Caco-2 (cell line): ENCODE data around the gene RBM41. TPM values are rescaled to one million over a fixed set of nuclear protein-coding genes. Genes with fewer than 3 reads are reported as not detected.
"Not testable (repeated sequence)": the region's sequence is repeated elsewhere in the genome, so short reads cannot be mapped to it uniquely, and the experiment has no call there.

ENCODE experiments used
- BruUV-seq: library from RNA; stranded (reverse); fragments of 400-500 nt; replicated peaks from 2 replicates; lab custom pipeline; 2021; lab: Mats Ljungman, UMichigan
- CTCF ChIA-PET: fragments of 300-600 bp; sonication (Branson Sonifier 250); formaldehyde crosslinking; loops from one replicate; lab custom pipeline; 2022; ENCODE audit warnings: antibody characterized with exemption; lab: Charles Lee
- POLR2A ChIA-PET: fragments of 300-600 bp; sonication (Branson Sonifier 250); formaldehyde crosslinking; loops from one replicate; lab custom pipeline; 2022; ENCODE audit warnings: antibody characterized with exemption; lab: Charles Lee
- DNase-seq, 2 experiments: peaks; one replicate each; pipeline versions ENCODE4 v3.0.0 to v3.0.0-alpha.2; 2020 to 2022
- H3K27me3 ChIP-seq: replicated peaks from 2 replicates; pipeline ENCODE4 v1.6.0; 2011; ENCODE audit warnings: low read length; ENCODE audit not compliant: control insufficient read depth, insufficient read depth
- H3K36me3 ChIP-seq: 2 replicates; pipeline ENCODE4 v1.5.1; 2011; ENCODE audit warnings: low read length; ENCODE audit not compliant: control insufficient read depth, insufficient read depth
- H3K4me1 ChIP-seq: fragments of 250-450 bp; sonication (Bioruptor Pico); 2 replicates; pipeline ENCODE4 v1.5.1; 2020; ENCODE audit warnings: mild to moderate bottlenecking
- H3K4me3 ChIP-seq: 2 replicates; pipeline ENCODE4 v1.5.1; 2011; ENCODE audit warnings: low read depth, mild to moderate bottlenecking, control low read depth, low read length
- H3K9me3 ChIP-seq: fragments of 250-450 bp; sonication (Bioruptor Pico); 2 replicates; pipeline ENCODE4 v1.5.1; 2020; ENCODE audit warnings: mild to moderate bottlenecking, moderate library complexity
- H3K27ac Mint-ChIP-seq: one replicate; pipeline ENCODE4 v1.8.0; 2022; ENCODE audit warnings: mixed read lengths; ENCODE audit not compliant: unreplicated experiment
- H3K27me3 Mint-ChIP-seq: one replicate; pipeline ENCODE4 v1.8.0; 2022; ENCODE audit warnings: mixed read lengths; ENCODE audit not compliant: insufficient read depth, unreplicated experiment
- H3K36me3 Mint-ChIP-seq: one replicate; pipeline ENCODE4 v1.8.0; 2022; ENCODE audit warnings: mild to moderate bottlenecking, mixed read lengths; ENCODE audit not compliant: insufficient read depth, unreplicated experiment
- H3K4me1 Mint-ChIP-seq: one replicate; pipeline ENCODE4 v1.8.0; 2022; ENCODE audit warnings: low read depth, mixed read lengths; ENCODE audit not compliant: unreplicated experiment
- H3K4me3 Mint-ChIP-seq: one replicate; pipeline ENCODE4 v1.8.0; 2022; ENCODE audit warnings: mild to moderate bottlenecking, moderate library complexity, mixed read lengths; ENCODE audit not compliant: unreplicated experiment
- H3K9me3 Mint-ChIP-seq: one replicate; pipeline ENCODE4 v1.8.0; 2022; ENCODE audit warnings: mixed read lengths; ENCODE audit not compliant: unreplicated experiment
- CTCF ChIP-seq, 2 experiments: fragments of 200-600 bp in 1 of 2; IDR thresholded peaks; 1 replicate in 1 of 2; 2 replicates in 1 of 2; pipeline versions ENCODE4 v1.5.1 to v1.8.0; 2011 to 2022; ENCODE audit warnings: antibody characterized with exemption in 1 of 2, control low read depth in 1 of 2, inconsistent platforms in 1 of 2, low read depth in 1 of 2, low read length in 1 of 2, mild to moderate bottlenecking in 1 of 2, moderate library complexity in 1 of 2; ENCODE audit not compliant: insufficient read depth in 1 of 2, severe bottlenecking in 1 of 2, unreplicated experiment in 1 of 2
- intact Hi-C: fragments of 100-400 bp; cut with micrococcal nuclease; formaldehyde crosslinking; loops from one replicate; pipeline ENCODE4 v1.10.0; 2022; ENCODE audit not compliant: unreplicated experiment
- total RNA-seq: library from RNA; stranded (reverse); gene quantifications from 2 replicates; pipeline ENCODE4 v1.2.3, GENCODE V29; 2022

The RBM41 gene
- total RNA-seq, 1 experiment from 2014 or later, result 11.8 TPM

GRCh38 chrX:107155621-107156430 is 37.2 kb upstream of the RBM41 start:
- BruUV-seq, H3K9me3 Mint-ChIP-seq, H3K9me3 ChIP-seq, H3K4me1 Mint-ChIP-seq, H3K36me3 Mint-ChIP-seq, H3K36me3 ChIP-seq, intact Hi-C loops, H3K27ac Mint-ChIP-seq, POLR2A ChIA-PET, H3K4me1 ChIP-seq, CTCF ChIA-PET, H3K27me3 ChIP-seq, DNase-seq, H3K27me3 Mint-ChIP-seq: not testable (repeated sequence)
- peak overlapping the region; percentile 65 for H3K4me3 Mint-ChIP-seq
- H3K4me3 ChIP-seq, result peak overlapping the region; percentile 12; the same call in 1 of the 2 replicates

DNA sequence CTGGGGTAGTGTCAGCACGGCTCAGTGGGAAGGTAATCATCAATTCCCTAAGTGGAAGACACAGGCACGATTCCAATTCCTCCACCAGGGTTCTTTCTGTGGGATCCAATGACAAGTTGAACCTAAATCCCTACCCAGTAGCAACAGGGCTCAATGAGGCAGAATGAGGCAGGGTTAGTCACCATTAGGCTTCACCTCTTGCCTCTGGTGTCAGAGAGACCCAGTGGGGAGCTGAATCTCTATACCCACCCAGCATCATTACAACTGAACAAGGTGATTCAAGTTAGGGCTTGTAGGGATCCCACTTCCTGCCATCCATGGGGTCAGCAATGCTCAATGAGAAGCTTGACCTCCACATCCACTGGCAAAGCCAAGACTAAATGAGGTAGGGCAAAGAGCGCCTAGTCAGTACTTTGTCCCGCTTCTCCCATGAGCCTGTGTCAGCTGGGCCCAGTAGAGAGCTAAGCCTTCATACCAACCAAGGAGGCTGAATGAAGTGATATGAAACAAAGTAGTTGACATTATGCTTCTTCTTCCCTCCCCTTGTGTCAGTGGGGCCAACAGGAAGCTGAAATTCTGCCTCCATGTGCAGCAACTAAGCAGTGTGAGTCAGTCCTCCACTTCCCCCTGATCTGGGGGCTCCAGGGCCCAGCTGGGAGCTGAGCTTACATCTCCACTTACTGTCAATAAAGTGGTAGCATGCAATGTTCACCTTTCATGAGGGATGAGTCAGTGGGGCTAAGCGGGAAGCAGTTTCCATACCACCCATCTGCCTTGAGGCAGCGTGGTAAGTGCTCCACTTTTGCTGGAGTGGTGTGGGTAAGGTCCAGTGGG is 36.4 kb upstream of the RBM41 start:
- H3K4me1 Mint-ChIP-seq, result no peaks in the 10 kb centered on the region

GRCh38 chrX:107153005-107153404 is 34.4 kb upstream of the RBM41 start:
- Mint-ChIP-seq H3K36me3 (no peaks in the 10 kb centered on the region), H3K27ac (no peak overlapping the region), H3K4me3 (no peak overlapping the region), H3K9me3 (no peaks in the 10 kb centered on the region), H3K27me3 (no peaks in the 10 kb centered on the region), H3K4me1 (no peaks in the 10 kb centered on the region)
- Histone ChIP-seq H3K4me1 (no peaks in the 10 kb centered on the region), H3K4me3 (no peak overlapping the region), H3K36me3 (no peaks in the 10 kb centered on the region), H3K27me3 (no peaks in the 10 kb centered on the region), H3K9me3 (no peaks in the 10 kb centered on the region)
- BruUV-seq, result no TSS peak
- ChIA-PET POLR2A (no interaction called here), CTCF (no interaction called here)
- TF ChIP-seq CTCF (IDR thresholded peaks at IDR 0.05; ENCODE audit: insufficient read depth in 1 of 2, low read depth in 1 of 2, low read length in 1 of 2, severe bottlenecking in 1 of 2, unreplicated experiment in 1 of 2), result no peak
- intact Hi-C loops, result no loop called here
- no peak for DNase-seq

More for the DNA sequence above, 36.4 kb upstream of the RBM41 start:
- no peak for TF ChIP-seq CTCF (IDR thresholded peaks at IDR 0.05; ENCODE audit: insufficient read depth in 1 of 2, low read depth in 1 of 2, low read length in 1 of 2, severe bottlenecking in 1 of 2, unreplicated experiment in 1 of 2)
- H3K9me3 Mint-ChIP-seq, result no peaks in the 10 kb centered on the region
- no peak for DNase-seq
- Histone ChIP-seq H3K4me3 (no peak overlapping the region), H3K27me3 (no peaks in the 10 kb centered on the region), H3K9me3 (no peaks in the 10 kb centered on the region), H3K4me1 (no peaks in the 10 kb centered on the region), H3K36me3 (no peaks in the 10 kb centered on the region)
- no peaks in the 10 kb centered on the region for H3K36me3 Mint-ChIP-seq
- ChIA-PET POLR2A (interaction anchor here (0.5 kb wide), 1 partner anchor 394 kb away, joined by 3 read pairs; no protein-coding TSS in a partner anchor), CTCF (no interaction called here)
- no peak overlapping the region for H3K27ac Mint-ChIP-seq
- intact Hi-C loops, result no loop called here
- no TSS peak for BruUV-seq
- H3K4me3 Mint-ChIP-seq, result peak overlapping the region; percentile 65
- H3K27me3 Mint-ChIP-seq, result no peaks in the 10 kb centered on the region
